NCI-H2196 (cell line): ENCODE results near the gene ZSCAN30.

Source experiments
- DNase-seq: peaks from one replicate; lab custom pipeline; 2025; ENCODE audit not compliant: unreplicated experiment; lab: John Stamatoyannopoulos, UW

ZSCAN30 gene

GRCh38 chr18:35290094-35290735 is at the start of gene ZSCAN30:
ZSCAN30 (minus strand) TSS chr18:35290229; CDS start chr18:35264352, 25,877 bp downstream.
- peak; percentile 95 for DNase-seq

DNA sequence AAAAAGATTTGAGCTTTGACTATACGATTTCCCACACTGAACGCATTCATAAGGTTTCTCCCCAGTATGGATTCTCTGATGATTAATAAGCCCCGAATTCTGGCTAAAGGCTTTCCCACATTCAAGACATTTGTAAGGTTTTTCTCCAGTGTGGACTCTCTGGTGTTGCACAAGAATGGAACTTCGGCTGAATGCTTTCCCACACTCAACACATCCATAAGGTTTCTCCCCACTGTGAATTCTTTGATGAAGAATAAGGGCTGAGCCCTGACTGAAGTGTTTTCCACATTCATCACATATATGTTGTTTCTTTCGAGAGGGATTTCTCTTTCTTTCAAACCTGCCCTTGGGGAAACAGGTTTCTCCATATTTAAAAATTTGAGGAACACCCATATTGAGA is 47.3 kb upstream of the ZSCAN30 start:
- DNase-seq, result no peak

DNA sequence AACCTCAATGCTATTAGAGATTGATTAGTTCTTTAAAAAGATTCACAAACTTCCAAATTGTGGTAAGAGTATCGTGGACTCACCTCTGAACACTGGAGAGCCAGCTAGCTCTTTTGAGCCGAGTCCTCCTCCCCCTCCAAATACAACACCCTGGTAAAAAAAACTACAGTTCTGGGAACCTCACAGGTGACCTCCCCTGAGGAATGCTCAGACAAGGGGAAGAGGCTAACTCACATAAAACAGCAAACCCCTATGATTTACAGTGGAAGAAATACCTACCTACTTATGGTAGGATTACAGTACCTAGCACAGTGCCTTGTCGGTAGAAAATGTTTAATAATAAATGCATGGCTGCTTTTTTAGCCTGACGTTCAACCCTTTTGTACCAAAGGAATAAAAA is 45.8 kb upstream of the ZSCAN30 start:
- DNase-seq, result no peak

DNA sequence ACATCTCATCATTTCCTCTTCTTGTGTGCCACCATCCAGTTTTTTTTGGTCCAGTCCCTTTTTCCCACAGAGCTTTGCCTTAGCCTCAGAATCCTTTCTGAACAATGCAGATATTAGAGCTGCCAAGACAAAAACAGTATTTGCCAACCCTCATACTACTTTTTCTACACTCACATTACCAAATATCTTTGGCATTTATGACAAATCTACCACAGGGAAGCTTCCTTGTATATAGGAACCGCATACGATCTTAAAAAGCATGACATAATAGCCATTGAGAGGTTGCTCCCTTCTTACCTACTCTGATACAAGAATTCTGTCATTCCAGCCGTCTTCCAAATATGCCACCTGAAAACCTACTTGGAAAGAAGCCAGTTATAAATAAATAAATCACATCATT is 44.8 kb upstream of the ZSCAN30 start:
- DNase-seq, result no peak

DNA sequence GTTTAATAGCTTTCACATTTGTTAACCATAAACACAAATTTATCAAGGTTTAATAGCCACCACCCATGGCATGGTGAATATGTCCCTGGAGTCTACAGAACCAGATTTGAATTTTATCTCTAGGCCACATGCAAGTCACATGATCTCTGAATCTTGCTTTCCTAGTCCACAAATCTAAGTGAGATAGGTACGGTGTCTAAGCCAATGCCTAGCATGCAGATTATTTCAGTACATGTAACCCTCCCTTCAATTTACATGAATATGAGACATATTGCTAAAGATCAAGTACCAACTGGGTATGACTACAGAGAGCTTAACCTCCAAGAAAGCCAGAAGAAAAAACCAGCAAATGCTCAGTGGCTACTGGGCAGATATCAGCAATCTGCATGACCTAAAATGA is 44.2 kb upstream of the ZSCAN30 start:
- no peak for DNase-seq

GRCh38 chr18:35331367-35332087 is 41.5 kb upstream of the ZSCAN30 start:
- no peak for DNase-seq

- DNase-seq, result no peak
These were observed 38.8 kb upstream of the ZSCAN30 start for GRCh38 chr18:35328868-35329267.

DNA sequence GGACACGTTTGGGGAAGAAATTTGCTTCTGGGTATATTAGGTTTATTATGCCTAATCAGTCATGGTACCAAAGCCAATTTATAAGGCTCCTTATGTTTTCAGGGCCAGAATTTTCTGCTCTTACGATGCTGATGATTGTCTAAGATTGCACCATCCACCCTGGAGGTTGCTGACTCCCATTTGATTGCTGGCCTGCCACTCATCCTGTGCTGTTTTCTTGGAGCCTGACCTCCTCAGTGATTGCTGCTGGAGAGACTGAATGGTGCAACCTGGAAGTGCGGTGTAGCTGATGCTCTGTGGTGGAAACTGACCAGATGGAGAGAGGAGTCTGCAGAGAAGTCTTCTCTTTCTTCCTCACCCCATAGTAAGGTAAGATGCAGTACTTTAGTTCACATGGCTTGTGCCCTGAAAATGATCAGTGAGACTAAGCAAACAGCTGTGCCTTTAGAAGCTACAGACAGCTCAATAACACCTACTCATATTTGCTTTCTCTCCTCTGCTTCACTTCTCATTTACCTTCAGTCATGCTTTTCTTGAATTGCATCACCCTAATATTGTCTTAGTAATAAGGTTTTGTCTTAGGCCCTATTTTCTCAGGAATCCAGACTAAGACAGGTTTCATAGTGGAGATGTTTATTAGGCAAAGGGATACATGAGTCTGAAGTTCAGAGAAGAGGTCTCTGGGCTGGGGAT is 36.8 kb upstream of the ZSCAN30 start:
- DNase-seq, result no peak

- DNase-seq, result no peak
These were observed 35.1 kb upstream of the ZSCAN30 start for GRCh38 chr18:35324926-35325655.

DNA sequence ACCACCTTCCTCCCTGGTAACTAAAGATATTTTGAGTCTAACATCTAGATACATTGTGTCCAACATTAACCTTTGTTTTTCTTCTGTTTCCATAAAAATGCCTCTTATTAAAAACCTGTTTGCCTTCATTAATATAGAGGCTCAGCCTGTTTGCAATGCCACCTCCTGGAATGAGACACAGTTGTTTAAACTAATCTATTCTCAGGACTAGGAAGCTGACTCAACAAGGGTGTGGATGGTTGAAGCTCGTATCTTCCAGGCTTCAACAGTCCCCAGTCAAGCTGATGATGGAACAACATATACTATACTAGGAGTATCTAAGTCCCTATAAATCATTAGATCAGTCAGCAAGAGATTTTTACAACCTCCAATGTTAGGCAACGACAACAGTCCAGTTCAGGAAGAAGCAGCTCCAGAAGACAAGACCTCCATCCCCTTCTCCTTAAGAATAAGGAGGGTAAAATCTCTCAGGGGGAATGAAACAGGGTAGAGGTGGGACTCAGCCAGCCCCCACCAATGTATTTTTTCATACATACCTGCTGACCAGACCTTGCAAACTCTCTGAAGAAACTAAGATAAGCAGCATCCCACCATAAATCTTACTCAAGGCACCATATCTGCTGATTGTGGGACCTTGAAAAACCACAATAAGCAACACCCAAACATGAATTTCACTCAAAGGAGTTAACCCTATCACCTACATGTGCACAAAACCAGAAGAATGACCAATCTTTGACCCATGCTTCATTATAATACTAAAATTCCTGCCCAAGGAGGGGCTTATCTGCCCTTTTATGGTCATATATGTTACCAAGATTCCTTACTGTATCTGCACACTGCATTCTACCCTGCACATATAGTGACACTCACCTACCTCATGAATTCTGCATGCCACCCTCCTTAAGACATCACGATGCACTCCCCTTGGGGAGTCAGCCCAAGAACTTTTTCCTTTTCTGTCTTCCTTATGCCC is 32.7 kb upstream of the ZSCAN30 start:
- DNase-seq, result no peak

DNA sequence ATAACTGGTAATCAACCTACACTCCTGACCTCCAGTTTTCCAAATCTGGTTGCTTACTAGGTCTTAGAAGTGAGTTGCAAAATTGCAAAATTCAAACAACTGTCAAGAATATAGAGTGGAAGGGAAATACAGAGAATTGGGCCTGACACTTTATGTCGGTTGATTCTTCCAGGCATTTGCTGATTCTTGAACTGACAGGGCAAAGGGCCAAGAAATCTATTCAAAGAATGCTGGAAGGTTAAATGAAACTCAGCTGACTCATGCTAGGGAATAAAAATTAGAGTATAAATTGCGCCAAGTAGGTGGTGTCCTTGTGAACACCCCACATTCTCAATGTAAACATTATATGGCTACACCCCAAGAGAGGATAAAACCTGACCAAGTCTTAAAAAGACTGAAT is 21.5 kb upstream of the ZSCAN30 start:
- DNase-seq, result no peak

- DNase-seq, result no peak
These were observed 16.7 kb upstream of the ZSCAN30 start for GRCh38 chr18:35306588-35307250.

GRCh38 chr18:35303610-35304009 is 13.6 kb upstream of the ZSCAN30 start:
- no peak for DNase-seq

GRCh38 chr18:35296060-35296459 is 6.0 kb upstream of the ZSCAN30 start:
- DNase-seq, result no peak

DNA sequence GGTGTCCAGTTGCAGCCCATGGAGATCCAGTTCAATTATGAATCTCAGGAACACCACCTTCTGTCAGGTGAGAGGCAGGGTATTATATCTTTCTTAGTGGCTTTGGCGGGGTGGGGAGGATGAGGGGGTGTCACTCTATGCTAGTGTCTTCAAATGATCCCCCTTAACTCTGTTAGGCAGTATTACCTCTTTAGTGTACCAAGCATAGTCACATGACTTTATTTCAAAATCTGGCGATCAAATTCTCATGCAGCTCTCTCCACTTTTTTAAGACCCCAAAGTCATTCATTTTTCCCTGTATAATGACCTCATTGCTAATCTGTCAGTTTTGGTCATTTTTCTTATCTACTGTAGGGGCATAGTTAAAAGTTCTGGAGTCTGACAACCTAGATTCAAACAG is 1.1 kb upstream of the ZSCAN30 start:
- DNase-seq, result no peak

GRCh38 chr18:35289727-35290093 is 319 bp downstream of the ZSCAN30 start:
- no peak for DNase-seq

- DNase-seq, result no peak
These were observed 736 bp downstream of the ZSCAN30 start for GRCh38 chr18:35289293-35289692.

DNA sequence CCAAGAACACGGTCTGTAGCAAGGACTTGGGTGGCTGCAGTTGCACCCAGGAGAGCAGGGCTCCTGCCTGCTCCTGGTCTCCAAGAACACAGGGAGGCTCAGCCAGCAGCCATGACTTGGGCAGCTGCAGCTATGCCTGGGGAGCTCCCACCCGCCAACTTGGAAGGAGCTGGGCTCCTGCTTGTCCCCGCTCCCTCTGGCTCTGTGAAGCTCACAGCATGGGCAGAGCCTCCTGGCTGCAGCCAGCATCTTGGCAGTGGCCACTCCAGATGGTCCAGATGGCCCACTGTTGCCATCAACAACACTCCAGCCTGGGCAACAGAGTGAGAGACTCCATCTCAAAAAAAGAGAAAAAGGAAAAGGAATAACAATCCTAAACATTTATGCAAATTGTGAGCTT is 5.2 kb downstream of the ZSCAN30 start:
- DNase-seq, result no peak

- DNase-seq, result no peak
These were observed 5.9 kb downstream of the ZSCAN30 start for GRCh38 chr18:35283923-35284794.
